NK-92 treated with Interleukin-12 subunit alpha and Interleukin-12 subunit beta, amount 100 ng/mL, for 24 hours (cell line): ENCODE data around the gene LHFPL4.
"Not testable (repeated sequence)": the region's sequence is repeated elsewhere in the genome, so short reads cannot be mapped to it uniquely, and the experiment has no call there.

Experiments
- DNase-seq: peaks from one replicate; lab custom pipeline; 2025; lab: John Stamatoyannopoulos, UW

The LHFPL4 gene

GRCh38 chr3:9553021-9553947 lies at the start of gene LHFPL4:
TSS of gene LHFPL4 (minus strand) at chr3:9553822. CDS start at chr3:9552679, 1,143 bp downstream.
- DNase-seq: no peak

DNA sequence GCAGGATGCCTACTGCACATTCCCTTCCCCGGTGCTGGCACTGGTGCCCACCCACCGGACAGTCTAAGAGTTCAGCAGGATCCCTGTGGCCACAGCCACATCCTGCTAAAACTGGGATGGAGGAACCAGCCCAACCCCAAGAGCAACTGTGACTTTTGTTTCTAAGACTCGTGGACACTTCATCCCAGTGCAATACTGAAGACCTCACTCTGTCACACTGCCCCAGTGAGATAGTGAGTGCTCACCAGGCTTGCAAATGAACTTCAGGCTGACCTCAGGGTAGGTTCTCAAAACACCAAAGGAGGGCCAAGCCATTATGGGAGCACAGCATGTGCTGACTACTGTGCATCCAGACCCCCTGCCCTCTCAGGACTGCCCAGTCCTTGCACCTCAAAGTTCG lies 49.0 kb upstream of the LHFPL4 start:
- no peak for DNase-seq

DNA sequence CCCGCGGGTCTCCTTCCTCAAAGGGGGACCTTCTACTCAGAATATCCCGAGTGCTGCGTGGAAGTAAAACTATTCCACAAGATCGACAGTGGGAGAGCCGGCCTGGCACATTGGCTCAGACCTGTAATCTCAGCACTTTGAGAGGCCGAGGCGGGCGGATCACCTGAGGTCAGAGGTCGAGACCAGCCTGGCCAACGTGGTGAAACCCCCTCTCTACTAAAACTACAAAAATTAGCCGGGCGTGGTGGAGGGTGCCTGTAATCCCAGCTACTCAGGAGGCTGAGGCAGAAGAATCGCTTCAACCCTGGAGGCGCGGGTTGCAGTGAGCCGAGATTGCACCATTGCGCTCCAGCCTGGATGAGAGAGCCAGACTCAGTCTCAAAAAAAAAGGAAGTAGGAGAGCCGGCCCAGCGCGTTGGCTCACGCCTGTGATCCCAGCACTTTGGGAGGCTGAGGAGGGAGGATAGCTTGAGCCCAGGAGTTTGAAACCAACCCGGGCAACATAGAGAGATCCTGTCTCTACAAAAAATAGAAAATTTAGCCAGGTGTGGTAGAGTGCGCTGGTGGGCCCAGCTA lies 47.5 kb upstream of the LHFPL4 start:
- not testable (repeated sequence) for DNase-seq

DNA sequence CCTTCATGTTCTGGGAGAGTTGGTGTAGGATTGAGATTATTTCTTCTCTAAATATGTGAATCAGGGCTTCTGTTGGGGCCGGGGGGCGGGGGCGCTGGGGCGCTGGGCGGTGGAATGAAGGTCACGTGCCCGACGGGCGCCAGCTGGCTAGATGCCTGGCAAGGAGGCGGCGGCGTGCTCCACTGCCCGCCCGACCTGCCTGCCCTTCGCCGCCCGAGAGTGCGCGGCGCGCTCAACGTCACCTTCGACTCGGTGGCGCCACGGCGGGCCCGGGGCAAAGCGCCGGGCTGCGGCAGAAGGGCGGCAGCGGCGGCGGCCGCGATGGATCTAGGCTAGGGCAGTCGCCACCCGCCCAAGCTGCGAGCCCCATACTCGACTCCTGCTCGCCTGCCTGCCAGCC lies 47.0 kb upstream of the LHFPL4 start:
- DNase-seq: no peak

DNA sequence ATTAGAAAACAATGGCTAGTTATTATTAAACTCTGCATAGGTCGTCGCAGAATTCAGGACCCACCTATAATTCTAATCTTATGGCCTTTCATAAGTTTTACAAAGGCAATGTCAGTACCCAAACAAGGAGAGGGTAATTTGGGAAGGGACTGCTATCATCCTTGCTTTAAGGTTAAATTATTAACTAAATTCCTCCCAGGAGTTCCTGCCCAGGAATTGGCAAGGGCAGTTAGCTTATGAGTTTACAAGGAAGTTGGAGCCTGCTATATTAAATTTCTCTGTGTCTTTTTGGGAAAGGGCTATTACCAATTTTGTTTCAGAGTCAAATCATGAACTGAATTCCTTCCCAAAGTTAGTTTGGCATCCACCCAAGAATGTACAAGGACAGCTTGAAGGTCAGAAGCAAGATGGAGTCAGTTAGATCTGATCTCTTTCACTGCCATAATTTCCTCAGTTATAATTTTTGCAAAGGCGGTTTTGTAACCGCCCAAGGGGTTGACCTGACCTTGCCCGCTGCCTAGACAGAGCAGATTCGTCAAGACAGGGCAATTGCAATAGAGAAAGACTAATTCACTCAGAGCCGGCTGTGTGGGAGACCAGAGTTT lies 45.3 kb upstream of the LHFPL4 start:
- DNase-seq: no peak

- DNase-seq: no peak
These were observed 42.3 kb upstream of the LHFPL4 start for GRCh38 chr3:9595877-9596276.

DNA sequence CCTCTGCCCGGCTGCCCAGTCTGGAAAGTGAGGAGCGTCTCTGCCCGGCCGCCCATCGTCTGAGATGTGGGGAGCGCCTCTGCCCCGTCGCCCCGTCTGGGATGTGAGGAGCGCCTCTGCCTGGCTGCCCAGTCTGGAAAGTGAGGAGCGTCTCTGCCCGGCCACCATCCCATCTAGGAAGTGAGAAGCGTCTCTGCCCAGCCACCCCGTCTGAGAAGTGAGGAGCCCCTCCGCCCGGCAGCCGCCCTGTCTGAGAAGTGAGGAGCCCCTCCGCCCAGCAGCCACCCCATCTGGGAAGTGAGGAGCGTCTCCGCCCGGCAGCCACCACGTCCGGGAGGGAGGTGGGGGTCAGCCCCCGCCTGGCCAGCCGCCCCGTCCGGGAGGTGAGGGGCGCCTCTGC lies 38.2 kb upstream of the LHFPL4 start:
- DNase-seq: not testable (repeated sequence)

GRCh38 chr3:9590282-9590791 lies 36.7 kb upstream of the LHFPL4 start:
- DNase-seq: no peak

DNA sequence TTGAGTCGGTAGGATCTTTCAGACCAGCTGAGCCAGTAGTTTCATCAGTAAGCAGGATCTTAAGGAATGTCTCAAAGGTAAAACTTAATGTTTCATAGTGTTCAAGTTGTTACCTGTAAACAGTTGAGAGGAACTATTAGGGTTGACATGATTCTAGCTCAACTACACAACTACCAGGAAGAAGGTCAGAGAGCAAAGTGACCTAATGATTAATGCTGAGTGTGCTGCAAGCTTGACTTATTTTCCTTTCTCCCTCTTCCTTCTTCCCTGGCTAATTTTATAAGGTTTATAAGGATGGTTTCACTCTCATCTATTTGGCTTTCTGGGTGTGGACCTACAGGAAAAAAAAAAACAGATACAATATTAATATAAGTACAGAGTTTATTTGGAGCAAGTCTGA lies 30.2 kb upstream of the LHFPL4 start:
- no peak for DNase-seq

GRCh38 chr3:9583371-9583770 lies 29.7 kb upstream of the LHFPL4 start:
- DNase-seq: no peak

GRCh38 chr3:9582332-9582731 lies 28.7 kb upstream of the LHFPL4 start:
- DNase-seq: no peak

DNA sequence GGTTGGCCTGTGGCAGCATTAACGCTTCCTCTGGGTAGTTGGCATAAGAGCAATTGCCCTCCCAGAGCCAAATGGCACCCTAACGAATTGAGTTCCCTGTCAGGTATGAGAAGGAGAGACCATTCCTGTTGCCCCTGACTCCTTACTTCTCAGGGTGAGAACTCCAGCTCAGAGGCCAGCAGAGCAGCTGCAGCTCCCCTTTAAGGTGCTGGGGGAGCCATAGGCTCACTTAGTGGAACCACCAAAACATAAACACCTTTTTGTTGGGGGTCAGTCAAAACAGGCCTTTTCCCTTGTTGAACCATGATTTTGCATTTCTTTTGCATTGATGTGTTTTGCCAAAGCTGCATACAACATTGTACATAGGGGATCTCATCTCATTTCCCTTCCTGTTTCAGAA lies 28.1 kb upstream of the LHFPL4 start:
- no peak for DNase-seq

GRCh38 chr3:9569054-9569453 lies 15.4 kb upstream of the LHFPL4 start:
- DNase-seq: no peak

- DNase-seq: no peak
These were observed 11.7 kb upstream of the LHFPL4 start for GRCh38 chr3:9565316-9565715.

- DNase-seq: no peak
These were observed 10.2 kb upstream of the LHFPL4 start for GRCh38 chr3:9563851-9564250.

- DNase-seq: not testable (repeated sequence)
These were observed 6.4 kb upstream of the LHFPL4 start for GRCh38 chr3:9560056-9560455.

GRCh38 chr3:9553948-9554513 lies 409 bp upstream of the LHFPL4 start:
- DNase-seq: no peak

- no peak for DNase-seq
These were observed 1.2 kb downstream of the LHFPL4 start for GRCh38 chr3:9552252-9552999.

DNA sequence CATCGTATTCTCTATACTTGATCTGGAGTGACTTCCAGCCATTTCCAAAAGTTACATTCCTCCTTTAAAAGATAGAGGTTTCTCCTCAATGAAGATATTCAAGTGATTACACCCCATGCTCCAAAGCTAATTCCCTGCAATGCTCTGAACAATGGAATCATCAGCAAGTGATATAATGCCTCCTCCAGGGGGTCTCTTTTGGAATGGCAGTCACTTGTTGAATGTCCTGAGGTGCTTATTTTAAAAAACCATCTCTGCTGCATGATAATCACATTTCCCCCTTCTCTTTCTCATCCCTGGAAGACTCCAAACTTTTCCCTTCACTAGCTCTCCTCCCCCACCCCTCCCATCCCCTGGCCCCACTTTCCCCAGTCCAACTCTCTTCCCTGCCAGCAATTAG lies 2.6 kb downstream of the LHFPL4 start:
- DNase-seq: no peak

DNA sequence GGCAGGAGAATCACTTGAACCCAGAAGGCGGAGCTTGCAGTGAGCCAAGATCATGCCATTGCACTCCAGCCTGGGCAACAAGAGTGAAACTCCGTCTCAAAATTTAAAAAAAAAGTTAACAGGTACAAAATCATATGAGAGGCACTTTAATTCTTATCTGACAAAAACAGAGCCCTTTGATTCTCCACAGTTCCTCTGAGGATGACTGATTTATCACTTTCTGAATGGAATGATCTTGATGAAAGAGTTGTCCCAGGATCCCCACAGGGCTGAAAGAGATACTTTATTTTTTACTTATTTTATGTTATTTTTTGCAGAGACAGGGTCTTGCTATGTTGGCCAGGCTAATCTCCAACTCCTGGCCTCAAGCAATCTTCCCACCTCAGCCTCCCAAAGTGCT lies 4.0 kb downstream of the LHFPL4 start:
- DNase-seq: no peak

DNA sequence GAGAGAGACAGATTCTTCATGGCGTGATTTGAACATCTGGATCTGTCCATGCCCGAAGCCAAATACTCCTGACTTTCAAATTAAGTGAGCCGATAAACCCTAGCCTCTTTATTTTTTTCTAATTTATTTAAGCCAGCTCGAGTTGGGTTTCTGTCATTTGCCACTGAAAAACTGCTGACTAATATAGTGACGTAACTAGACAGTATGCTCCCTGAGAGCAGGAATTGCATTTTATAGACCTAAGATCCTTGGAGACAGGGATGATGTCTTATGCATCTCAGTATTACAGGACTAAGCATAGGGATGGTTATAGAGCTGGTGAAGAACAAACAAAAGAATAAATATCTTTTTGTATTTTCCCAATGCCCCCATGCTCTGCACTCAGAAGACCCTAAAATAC lies 4.6 kb downstream of the LHFPL4 start:
- DNase-seq: no peak

GRCh38 chr3:9542182-9542581 lies 11.4 kb downstream of the LHFPL4 start:
- DNase-seq: no peak
